GM21360 (cell line): ENCODE results near the gene SDHAF2.
"Not testable (repeated sequence)": the region's sequence is repeated elsewhere in the genome, so short reads cannot be mapped to it uniquely, and the experiment has no call there.

Source experiments
- ATAC-seq: cut with Tn5 transposase; IDR thresholded peaks from one replicate; pipeline ENCODE4 v1.9.1; 2021; ENCODE audit warnings: mild to moderate bottlenecking, moderate library complexity; ENCODE audit not compliant: unreplicated experiment

Gene SDHAF2

DNA sequence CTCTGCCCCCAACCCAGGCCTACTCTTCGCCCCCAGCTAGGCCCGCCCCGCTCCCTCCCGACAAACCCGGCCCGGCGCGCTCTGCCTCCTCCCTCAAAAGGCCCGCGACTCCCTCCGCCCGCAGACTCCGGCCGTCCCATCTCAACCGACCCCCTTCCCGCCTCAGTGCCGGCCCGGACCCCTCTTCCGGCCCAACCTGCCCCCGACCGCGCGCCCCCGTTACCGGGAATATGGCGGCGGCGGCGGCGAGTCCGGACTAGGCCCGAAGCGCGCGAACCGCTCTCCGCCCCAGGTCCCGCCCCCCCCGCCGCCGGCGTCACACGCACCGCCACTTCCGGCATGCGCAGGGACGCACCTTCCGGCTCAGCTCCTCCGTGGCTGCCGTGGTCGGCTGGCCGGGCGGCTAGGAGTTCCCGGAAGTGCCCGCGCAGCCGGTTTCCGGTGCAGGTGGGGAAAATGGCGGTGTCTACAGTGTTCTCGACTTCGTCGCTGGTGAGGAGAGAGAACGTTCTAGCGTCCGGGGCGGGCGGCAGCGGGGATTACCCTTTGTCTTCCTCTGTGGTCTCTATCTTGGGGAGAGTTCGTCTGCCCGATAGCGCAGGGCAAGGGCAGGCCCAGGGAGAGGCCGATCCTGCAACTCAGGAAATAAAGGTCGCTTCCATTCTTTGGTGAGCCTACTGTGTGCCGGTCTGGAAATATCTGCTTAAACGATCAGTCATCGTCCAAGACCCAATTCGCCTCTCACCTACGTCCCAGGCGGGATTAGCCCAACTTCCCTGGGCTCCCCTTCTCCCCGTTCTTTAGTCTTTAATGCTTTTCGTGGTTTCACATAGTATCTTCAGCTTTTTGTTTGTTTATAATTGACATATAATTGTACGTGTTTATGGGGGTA lies at the start of gene SDHAF2, which contains the start of gene CPSF7:
TSS of gene SDHAF2 (plus strand) at position 434 of the 892 bp plus-strand sequence. CDS start at position 457, 23 bp downstream.
TSS of gene CPSF7 (minus strand) at position 285 of the 892 bp plus-strand sequence. CDS start 740 bp downstream, outside the sequence.
- peak; percentile 88 for ATAC-seq

DNA sequence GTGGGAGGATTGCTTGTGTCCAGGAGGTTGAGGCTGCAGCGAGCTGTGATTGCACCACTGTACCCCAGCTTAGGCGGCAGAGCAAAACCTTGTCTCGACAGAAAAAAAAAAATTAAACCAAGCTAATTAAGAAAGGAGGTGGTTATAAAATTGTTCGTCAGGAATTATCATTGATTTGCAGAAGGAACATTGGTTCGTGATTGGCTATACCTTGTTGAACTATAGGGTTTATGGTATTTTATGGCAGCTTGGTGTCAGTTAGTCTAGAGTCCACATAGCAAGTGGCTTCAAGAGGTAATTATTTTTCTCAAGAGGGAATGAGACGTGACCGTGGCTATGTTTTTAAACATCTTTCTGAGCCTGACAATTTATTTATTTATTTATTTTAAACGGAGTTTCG lies 49.0 kb upstream of the SDHAF2 start:
- no peak for ATAC-seq

DNA sequence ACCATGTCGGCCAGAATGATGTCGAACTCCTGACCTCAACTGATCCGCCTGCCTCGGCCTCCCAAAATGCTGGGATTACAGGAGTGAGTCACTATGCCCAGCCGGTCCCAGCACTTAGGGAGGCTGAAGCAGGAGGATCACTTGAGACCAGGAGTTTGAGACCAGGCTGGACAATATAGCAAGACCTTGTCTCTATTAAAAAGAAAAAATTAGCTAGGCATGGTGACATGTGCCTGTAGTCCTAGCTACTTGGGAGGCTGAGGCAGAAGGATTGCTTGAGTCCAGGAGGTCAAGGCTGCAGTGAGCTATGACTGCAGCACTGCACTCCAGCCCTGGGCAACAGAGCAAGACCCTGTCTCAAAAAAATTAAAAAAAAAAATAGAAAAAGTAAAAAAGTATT lies 46.1 kb upstream of the SDHAF2 start:
- ATAC-seq: not testable (repeated sequence)

DNA sequence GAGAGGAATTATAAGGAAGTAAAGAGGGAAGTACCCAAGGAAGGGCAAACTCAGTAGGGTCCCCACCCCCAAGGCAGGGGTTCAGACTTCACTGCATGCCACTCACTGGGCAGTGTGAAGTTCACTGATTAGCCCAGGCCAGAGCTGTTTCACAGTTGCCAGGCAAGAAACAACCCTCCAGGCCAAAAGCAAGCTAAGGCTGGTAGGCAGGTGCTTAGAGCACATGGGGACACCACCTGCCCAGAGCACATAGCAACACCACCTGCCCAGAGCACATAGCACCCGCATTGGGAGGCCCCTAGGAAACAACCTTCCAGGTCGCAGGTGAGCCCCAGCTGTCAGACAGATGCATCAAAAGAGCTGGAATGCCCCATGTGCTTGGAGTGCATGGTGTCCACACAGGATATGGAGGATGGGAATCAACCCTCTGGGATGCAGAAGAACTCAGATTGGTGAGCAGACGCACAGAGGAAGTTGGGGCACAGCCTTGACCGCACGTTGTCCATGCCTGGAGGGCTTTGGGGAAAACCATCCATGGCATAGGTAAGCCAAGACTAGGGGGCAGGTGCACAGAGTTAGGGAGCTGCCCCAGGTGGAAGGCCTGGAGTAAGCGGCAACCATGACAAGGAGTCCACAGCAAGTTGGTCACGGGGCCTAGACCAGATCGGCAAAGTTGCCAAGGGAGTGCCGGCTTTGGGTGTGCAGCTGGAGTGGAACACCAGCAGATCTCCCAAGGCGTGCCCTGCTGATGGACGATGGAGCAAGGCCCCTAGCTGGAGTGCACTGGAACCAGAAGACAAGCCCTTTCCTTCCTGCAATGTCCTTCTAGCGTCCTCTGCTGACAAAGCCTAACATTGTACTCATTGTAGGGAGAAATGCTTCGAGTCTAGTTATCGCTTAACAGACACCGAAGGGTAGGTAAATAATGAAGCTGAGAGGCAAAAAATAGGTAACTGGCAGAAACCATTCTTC lies 45.4 kb upstream of the SDHAF2 start:
- ATAC-seq: no peak

DNA sequence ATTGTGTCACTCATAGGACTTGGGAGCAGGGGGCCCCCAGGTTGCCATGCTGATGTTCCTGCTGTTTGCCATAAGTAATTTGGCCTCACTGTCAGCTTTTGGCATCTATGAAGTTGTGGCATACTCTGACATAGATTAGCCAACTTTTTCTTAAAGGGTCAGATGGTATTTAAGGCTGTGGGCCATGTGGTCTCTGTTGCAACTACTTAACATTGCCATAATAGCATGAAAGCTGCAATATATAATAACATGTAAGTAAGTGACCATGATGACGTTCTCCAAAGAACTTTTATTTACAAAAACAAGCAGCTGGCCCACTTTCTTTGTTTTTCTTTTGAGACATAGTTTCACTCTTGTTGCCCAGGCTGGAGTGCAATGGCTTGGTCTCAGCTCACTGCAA lies 39.8 kb upstream of the SDHAF2 start:
- ATAC-seq: no peak

DNA sequence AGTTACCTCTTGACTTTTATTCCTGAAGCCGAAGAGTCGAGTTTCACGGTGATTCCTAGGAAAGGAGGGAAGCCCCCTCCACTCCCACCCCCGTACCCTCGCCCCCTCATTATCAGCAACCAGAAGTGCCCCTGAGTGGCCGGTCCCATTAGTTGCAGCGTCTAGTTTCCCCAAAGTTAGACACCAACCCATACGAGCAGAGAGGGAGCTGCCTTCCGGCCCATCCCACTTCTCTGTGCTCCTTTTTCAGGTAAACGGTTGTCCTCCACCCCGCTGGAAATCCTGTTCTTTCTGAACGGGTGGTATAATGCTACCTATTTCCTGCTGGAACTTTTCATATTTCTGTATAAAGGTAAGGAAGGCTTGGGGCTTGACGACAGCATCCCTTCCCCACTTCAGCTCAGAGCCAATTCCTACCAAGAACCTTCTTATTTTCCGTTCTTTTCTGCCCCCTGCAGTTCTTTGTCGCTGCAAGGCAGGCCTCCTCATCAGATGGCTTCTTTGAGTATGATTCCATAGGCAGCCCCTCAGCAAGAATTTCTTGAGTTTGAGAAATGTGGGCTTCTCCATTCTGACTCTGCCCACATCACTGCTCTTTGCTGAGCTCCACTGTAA lies 36.8 kb upstream of the SDHAF2 start:
- ATAC-seq: no peak

DNA sequence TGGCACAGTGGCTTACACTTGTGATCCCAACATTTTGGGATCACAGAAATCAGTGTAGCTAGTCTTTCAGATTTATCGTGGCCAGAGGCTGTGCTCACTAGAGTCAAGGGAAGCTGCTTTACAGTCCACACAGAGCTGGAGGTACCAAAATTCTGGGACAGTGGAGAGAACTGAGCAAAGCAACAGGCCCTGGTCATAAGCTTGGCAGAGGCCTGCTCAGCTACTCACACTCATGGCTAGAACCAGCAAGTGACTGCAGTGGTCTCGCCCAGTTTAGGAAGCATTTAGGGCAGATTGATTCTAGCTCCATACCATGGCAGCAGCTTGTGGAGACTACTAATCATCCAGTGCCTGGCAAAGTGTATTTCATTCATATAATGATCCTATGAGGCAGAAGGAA lies 28.8 kb upstream of the SDHAF2 start:
- no peak for ATAC-seq

DNA sequence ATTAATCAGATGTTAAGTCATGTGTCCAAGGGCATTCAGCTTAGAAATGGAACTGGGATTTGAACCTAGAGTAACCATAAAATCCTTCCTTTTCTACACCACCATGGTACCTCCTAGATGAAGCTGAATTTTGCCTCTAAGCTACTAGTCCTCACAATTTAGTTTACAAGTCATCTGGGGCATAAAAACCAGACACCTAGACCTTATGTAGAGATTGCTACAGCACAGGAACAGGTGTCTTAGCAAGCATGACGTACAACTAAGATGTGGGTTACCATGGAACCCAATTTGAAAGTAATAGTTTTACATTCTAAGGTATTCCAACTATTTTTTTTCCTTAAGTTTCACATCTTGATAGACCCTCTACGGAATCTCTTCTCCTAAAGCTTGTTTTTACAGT lies 28.4 kb upstream of the SDHAF2 start:
- no peak for ATAC-seq

DNA sequence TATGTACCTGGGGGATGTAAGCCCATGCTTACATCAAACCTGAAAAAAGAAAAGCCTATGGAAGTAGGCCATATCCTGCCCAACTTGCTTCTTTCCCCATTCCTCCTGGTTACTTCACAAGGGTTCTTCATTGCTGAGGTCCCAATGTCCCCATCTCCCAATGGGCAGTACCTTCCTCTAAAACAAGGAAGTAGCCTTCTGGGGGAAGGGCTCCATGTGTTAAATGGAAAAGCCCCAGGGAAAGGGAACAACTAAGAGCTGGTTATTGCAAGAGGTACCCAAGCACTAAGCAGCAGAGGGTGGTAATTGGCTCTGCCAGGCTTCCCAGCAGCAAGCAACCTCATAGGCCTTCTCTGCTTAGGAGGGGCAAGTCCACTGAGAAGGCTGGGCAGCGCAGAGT lies 26.3 kb upstream of the SDHAF2 start:
- no peak for ATAC-seq

DNA sequence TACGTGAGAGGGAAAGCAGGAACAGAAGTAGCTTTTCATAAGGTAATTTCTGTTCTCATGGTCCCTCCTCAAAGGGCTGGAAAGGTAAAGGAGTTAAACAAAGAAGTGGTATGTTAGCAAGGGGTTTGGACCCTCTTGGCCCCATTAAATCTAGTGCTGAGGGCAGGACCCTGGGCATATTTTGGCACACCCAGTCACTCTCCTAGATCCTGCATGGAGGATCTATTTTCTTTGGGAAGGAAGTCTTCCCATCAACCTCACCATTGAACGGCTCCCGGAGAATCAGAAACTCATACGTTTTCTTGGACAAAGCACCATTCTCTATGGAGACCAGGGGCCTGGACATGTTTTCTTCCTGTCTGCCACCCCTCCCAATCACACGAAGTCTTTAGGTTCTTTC lies 25.8 kb upstream of the SDHAF2 start:
- ATAC-seq: no peak

DNA sequence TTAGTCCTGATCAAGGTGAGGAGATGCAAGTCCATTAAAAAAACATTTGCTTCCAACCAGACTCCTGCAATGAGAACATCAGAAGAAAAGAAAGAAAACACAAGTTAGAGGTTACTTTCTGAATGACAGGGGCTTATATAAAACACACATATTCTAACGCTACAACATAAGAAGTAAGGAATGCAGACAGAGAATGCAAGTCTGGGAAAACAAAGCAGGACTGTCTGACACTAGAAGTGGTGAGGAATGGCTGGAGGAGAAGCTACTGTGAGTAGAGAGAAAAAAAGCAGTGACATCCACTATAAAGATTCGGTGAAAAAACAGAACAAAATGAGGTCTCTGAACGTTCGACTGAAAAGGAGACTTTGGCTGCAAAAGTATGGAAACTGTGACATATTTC lies 25.3 kb upstream of the SDHAF2 start:
- no peak for ATAC-seq

DNA sequence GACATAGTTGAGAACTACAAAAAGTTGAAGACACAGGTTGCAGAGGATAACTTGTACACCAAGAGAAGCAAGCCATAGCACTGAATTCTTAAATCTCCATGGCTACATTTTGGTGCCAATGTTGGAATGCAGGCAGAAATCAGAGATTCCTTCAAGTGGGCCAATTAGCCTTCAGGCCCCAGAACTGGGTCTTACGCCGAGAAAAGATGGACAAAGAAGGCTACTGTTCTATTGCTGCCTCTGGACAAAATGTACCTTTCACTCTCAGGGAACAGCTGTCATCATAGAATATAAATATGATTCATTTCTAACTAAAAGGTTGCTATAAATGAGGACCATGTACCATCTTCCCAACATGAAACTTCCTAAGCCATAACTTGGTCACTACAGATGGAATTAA lies 23.9 kb upstream of the SDHAF2 start:
- no peak for ATAC-seq

DNA sequence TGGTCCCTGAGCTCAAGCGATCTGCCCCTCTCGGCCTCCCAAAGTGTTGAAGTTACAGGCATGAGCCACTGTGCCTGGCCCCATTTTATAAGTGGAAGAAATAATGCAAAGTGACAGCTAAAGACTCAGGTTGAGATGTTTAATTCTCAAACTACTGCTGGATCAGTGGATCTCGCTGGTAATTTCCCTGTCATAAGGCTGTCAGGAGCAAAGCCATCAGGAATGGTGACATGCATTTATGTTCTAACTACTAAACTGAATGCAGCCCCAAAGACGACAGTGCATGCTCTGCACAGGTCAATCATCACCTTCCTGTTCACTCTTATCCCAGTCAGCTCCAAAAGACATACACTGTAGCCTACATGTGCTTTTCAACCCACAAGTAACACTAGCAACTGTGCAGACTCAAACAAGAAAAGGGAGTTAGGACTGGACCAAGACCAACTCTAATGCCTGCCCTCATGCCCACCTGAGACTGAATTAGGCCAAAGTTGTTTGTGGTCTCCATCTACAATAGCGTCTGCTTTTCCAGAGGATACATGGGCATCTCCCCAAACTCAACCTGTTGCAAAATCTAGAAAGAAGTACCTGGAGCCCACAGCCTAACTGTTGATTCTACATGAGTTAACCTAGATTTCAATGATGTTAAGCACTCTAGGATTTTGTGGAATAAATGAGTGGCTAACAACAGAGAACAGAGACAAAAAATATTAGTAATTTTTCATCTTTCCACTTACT lies 22.8 kb upstream of the SDHAF2 start:
- ATAC-seq: no peak

DNA sequence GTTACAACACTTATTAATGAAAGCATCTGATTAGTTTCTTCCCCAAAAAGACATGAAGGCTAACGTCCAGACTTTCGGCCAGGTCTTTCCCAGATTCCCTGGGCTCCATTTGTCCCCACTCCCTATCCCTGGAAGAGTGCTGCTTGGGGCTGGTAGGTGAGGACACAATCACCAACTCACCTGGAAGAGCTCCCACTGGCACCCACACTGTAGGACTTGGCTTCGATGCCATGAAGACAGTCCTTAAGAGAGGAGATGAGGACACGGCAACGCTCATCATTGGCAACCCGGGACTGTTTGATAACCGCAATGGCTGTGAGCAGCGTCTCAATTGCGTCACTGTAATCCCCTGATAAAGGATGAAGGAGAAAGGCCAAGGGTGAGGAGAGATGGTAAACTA lies 18.3 kb upstream of the SDHAF2 start:
- ATAC-seq: no peak

DNA sequence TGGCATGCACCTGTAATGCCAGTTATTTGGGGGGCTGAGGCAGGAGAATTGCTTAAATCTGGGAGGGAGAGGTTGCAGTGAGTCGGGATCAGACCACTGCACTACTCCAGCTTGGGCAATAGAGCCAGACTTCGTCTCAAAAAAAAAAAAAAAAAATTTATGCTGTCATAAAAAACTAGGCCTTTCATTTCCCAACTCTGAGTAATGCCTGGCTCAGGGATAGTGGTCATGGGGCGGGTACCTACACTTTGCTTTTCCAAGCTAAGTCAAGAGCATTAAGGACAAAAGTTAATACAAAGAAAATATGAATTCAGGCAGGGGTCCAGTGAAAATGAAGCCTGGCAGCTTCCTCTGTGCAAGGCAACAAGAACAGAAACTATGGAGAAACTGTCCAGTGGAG lies 16.4 kb upstream of the SDHAF2 start:
- no peak for ATAC-seq

DNA sequence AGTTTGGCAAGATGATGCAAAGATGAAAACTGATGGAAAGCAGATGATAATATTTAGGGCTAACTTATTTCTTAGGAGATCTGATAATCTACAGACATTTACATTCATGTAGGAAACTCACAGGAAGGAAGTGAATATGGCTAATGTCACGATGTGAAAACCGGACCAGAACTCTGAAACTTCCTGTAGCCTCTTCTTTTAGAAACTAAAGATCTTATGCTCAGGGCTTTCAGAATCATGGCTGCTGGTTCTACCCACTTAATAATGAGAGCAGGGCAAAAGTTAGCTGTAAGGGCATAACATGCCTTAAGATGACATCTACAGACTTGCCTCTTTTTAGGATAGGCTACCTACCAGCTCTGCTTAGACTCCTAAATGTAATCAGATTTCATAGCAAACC lies 15.4 kb upstream of the SDHAF2 start:
- ATAC-seq: no peak

DNA sequence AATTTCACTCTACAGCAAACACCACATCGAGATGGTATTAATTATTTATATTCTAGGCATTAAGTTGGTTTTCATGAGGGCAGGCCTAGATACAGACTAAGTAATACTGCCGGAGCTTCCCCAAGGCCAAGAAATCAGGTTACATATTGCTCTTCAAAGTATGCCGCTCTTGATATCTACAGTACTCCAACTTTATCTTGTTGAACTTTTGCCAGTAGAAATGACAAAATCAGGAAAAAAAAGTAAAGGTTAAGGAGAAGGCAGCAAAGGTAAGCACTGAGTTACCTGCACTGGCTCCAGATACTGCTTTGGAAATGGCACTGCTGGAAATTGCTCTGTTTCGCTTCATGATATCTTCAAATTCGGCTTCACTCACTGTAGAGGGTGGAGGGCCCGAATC lies 14.5 kb upstream of the SDHAF2 start:
- ATAC-seq: no peak

DNA sequence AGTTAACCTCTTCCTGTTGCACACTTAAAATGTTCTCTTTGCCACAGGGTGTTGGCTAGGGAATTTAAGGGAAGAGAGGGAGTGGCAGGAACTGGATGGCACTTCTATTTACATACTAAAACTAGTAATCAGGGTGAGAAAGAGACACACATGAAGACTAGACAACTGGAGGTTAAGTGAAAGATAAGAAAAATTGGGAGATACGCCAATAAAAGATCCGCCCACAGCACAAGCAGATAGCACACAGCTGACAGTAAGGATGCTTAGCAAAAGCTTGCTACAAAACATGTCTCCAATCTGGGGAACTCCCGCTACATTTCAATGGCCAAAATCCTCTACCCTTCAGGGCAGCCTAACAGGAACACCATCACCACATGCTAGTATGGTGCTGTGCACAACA lies 13.0 kb upstream of the SDHAF2 start:
- no peak for ATAC-seq

DNA sequence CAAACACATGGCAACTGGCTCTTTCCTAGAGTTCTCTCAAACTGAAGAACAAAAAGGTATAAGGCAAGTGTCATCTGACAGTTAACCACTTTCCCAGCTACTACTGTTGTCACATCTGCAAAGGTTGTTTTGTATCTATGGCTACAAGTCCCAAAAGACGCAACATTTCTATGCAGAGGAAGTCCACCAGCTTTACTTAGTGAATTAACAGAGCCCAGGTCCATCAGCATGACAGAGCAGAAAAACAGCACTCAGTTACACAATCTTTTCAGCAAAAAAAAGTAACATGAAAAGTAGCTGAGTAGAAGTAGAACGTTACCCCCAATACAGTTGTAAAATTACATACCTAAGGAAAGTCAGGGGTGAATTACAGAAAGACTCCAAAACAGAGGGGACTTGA lies 12.3 kb upstream of the SDHAF2 start:
- ATAC-seq: no peak

DNA sequence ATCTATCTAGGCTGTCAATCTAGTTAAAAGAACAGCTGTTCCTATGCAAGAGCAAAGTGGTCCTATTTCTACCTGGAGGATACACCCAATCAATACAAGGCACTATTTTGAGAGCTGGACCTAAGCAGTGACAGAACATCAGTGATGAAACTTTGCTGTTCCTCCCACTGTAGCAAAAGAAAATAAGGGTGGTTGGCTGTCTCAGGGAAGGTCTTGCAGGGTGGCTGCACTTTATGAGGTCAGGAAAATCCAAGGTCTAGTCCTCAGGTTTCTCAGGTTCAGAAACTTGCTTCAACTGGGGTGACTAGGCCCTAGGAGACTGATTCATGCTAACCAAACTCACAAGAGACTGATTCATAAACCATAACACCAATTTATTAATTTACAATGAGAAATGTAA lies 11.8 kb upstream of the SDHAF2 start:
- no peak for ATAC-seq

DNA sequence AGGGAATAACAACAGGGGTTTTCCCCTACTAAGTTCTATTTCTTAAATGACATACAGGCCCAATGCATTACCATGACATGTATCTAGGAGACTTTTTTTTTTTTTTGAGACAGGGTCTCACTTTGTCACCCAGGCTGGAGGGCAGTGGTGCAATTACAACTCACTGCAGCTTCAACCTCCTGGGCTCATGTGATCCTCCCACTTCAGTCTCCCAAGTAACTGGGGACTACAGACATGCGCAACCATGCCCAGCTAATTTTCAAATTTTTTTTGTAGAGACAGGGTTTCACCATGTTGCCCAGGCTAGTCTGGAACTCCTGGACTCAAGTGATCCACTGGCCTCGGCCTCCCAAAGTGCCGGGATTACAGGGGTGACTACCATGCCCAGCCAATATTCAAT lies 7.7 kb upstream of the SDHAF2 start:
- ATAC-seq: no peak
